ENCODE measurements around the gene KIAA1549. TPM values are rescaled to one million over a fixed set of nuclear protein-coding genes. Genes with fewer than 3 reads are reported as not detected.
"Not testable (repeated sequence)": the region's sequence is repeated elsewhere in the genome, so short reads cannot be mapped to it uniquely, and the experiment has no call there.

The KIAA1549 gene
- total and polyA plus RNA-seq, 7 experiments from 2014 or later: 0.16 to 0.56 (median 0.25) TPM; not detected in 3

DNA sequence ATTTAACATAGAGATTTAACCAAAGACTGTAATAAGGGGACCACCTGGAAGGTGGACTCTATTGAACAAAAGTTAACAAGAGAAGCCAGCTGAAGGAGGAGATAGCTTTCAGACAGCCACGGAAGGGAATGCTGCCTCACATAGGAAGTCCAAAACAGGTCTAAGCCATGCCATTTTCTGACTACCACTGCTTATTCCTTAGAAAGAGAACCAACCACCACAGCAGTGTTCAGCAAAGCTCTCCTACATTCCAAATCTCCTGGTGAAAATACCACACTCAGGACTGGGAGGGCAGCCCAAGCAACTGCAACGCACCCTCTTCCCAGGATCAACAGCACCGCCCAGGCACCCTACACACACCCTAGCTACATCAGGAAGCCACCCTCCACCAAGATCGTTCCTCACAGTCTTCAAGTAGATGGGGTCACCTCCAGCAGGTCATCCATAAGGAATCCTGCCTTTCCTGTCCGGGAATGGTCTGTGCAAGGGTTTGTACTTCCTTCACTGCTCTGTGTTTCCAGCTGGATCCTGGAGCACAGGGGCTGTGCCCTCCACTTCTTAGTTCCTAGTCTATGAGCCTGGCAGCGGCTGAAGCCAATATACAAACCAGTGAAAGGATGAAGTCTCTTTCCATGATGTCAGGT lies 2.5 kb downstream of the KIAA1549 start:
- no peak overlapping the region for H3K4me3 Mint-ChIP-seq
- DNase-seq: no peak
- H3K4me3 ChIP-seq (ENCODE audit: low read length): no peak overlapping the region
- peaks cover 10 to 18% (median 13%) of the 10 kb centered on the region in 7 donors for H3K4me1 Mint-ChIP-seq
- intact Hi-C loops (cut with micrococcal nuclease): no loop called here
- peaks cover 5 to 6% of the 10 kb centered on the region in 2 donors for H3K4me1 ChIP-seq (ENCODE audit: control insufficient read depth in 2 of 2, insufficient read depth in 2 of 2, low read length in 2 of 2)
- ChIA-PET POLR2A (interaction anchor here (0.8 kb wide), 1 partner anchor 92 kb away, joined by 3 read pairs; no protein-coding TSS in a partner anchor), CTCF (no interaction called here)
- H3K27me3 ChIP-seq (ENCODE audit: control insufficient read depth in 2 of 2, insufficient read depth in 2 of 2, low read length in 2 of 2): peaks cover 10 to 13% of the 10 kb centered on the region in 2 donors
- no peak overlapping the region for H3K27ac ChIP-seq (ENCODE audit: low read depth, low read length)
- no peaks in the 10 kb centered on the region for H3K9me3 Mint-ChIP-seq
- peaks cover 25 to 48% (median 35%) of the 10 kb centered on the region in 5 donors for H3K27me3 Mint-ChIP-seq
- no peaks in the 10 kb centered on the region for H3K9me3 ChIP-seq (ENCODE audit: control insufficient read depth in 2 of 3, low read length in 3 of 3)
- no peak overlapping the region for H3K27ac Mint-ChIP-seq
- H3K36me3 Mint-ChIP-seq: no peaks in the 10 kb centered on the region
- H3K36me3 ChIP-seq (ENCODE audit: control insufficient read depth in 2 of 3, insufficient read depth in 3 of 3, low read length in 3 of 3): no peaks in the 10 kb centered on the region
- no peak for ATAC-seq

DNA sequence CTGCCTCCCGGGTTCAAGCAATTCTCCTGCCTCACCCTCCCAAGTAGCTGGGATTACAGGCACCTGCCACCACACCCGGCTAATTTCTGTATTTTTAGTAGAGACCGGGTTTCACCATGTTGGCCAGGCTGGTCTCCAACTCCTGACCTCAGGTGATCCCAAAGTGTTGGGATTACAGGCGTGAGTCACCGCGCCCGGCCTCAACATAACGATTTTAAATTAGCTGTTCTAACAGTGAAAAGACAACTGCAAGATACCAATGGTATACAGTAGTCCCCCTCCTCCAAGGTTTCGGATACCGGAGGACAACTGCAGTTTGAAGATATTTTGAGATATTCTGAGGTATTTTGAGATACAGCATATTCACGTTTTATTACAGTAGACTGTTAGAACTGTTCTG lies 5.0 kb downstream of the KIAA1549 start:
- CTCF ChIA-PET: interaction anchor here (0.9 kb wide), 1 partner anchor 89 kb away, joined by 3 read pairs; no protein-coding TSS in a partner anchor
- H3K4me1 Mint-ChIP-seq: peaks cover 9 to 12% (median 10%) of the 10 kb centered on the region in 7 donors
- H3K27ac ChIP-seq (ENCODE audit: low read depth, low read length); DNase-seq; H3K36me3 ChIP-seq (ENCODE audit: control insufficient read depth in 2 of 3, insufficient read depth in 3 of 3, low read length in 3 of 3); H3K36me3 Mint-ChIP-seq; H3K4me3 ChIP-seq (ENCODE audit: low read length); H3K4me3 Mint-ChIP-seq; ATAC-seq; H3K27ac Mint-ChIP-seq; H3K9me3 Mint-ChIP-seq; intact Hi-C loops (cut with micrococcal nuclease); H3K9me3 ChIP-seq (ENCODE audit: control insufficient read depth in 2 of 3, low read length in 3 of 3); H3K4me1 ChIP-seq (ENCODE audit: control insufficient read depth in 2 of 2, insufficient read depth in 2 of 2, low read length in 2 of 2): not testable (repeated sequence)
- peaks cover 25 to 58% (median 32%) of the 10 kb centered on the region in 5 donors for H3K27me3 Mint-ChIP-seq
- H3K27me3 ChIP-seq (ENCODE audit: control insufficient read depth in 2 of 2, insufficient read depth in 2 of 2, low read length in 2 of 2): peaks cover 10 to 13% of the 10 kb centered on the region in 2 donors
- POLR2A ChIA-PET: interaction anchor here (0.6 to 1.1 kb wide), 2 partner anchors 8 to 10 kb away, joined by 3 read pairs; no protein-coding TSS in a partner anchor

DNA sequence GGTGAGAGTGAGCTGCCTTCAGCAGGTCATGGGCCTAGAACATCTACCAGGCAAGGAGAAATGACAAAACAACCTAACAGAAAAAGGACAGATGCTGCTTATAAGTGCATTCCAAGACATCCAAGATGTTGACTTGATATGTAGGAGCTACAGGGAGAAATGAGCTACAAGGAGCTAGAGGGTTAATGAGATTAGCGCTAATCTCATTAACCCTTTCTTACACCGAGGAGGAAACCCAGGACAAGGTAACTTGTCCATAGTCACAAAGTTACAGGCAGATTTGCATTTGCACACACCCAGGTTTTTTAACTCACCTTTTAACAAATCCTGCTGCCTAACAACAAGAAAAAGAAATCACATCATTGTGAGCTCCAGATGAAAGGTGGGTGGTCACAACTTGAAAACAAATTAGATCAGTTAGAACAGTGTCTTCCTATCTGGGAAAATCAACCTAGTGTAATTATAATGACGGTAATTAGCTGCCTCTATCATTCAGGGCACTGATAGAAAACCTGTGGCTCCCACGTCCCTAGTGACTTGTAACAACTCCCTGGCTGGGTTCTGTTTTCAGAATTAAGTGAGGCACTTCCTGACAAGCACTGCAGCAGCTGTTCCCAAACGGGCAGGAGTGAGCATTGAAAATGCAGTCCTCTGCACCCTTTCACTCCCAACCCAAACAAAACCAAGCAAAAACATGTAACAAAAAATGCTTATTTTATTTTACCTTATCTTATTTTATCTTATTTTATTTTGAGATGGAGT lies 5.7 kb downstream of the KIAA1549 start:
- peaks cover 22 to 57% (median 30%) of the 10 kb centered on the region in 5 donors for H3K27me3 Mint-ChIP-seq
- intact Hi-C loops (cut with micrococcal nuclease): no loop called here

DNA sequence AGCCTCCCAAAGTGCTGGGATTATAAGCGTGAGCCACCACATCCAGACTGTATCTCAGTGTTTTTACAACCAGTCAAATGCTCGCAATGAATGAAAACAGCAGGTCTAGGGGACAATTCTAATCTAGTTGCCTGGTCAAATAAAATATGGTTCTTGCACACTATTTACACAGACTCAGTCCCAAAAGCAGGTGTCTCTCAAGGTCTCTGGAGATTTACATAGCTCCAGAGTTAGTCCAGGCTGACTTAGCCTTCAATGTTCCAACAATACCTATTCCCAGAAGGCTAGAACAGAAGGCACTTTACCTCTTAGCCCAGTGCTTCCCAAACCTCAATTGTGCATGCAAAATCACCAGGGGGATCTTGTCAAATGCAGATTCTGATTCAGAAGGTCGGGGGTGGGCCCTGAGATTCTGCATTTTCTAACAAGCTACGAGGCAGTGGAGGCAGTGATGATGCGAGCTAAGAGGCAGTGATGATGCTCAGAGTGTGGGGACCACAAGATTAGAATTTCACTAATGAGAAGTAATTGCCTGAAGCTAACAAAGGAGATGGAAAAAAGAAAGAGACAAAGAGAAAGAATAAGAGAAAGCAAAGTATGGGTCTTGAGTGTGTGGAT lies 6.4 kb downstream of the KIAA1549 start:
- Histone ChIP-seq H3K27me3 (ENCODE audit: control insufficient read depth in 2 of 2, insufficient read depth in 2 of 2, low read length in 2 of 2) (peaks cover 8 to 13% of the 10 kb centered on the region in 2 donors), H3K27ac (ENCODE audit: low read depth, low read length) (no peak overlapping the region), H3K9me3 (ENCODE audit: control insufficient read depth in 2 of 3, low read length in 3 of 3) (no peaks in the 10 kb centered on the region), H3K4me3 (ENCODE audit: low read length) (no peak overlapping the region), H3K4me1 (ENCODE audit: control insufficient read depth in 2 of 2, insufficient read depth in 2 of 2, low read length in 2 of 2) (no peaks in the 10 kb centered on the region), H3K36me3 (ENCODE audit: control insufficient read depth in 2 of 3, insufficient read depth in 3 of 3, low read length in 3 of 3) (no peaks in the 10 kb centered on the region)
- CTCF ChIA-PET: interaction anchor here (0.7 kb wide), 1 partner anchor 1517 kb away, joined by 3 read pairs; no protein-coding TSS in a partner anchor
- Mint-ChIP-seq H3K27me3 (peaks cover 15 to 49% (median 22%) of the 10 kb centered on the region in 5 donors), H3K4me1 (peaks cover 0 to 6% (median 0%) of the 10 kb centered on the region in 7 donors), H3K27ac (no peak overlapping the region), H3K9me3 (no peaks in the 10 kb centered on the region), H3K36me3 (no peaks in the 10 kb centered on the region), H3K4me3 (no peak overlapping the region)
- intact Hi-C loops (cut with micrococcal nuclease): no loop called here
- DNase-seq (no peak), ATAC-seq (no peak)
- POLR2A ChIA-PET: no interaction called here

More for the DNA sequence above, 5.7 kb downstream of the KIAA1549 start:
- H3K4me3 Mint-ChIP-seq: no peak overlapping the region
- no peak overlapping the region for H3K4me3 ChIP-seq (ENCODE audit: low read length)
- H3K27ac ChIP-seq (ENCODE audit: low read depth, low read length): no peak overlapping the region
- ChIA-PET CTCF (interaction anchor here (0.7 to 0.9 kb wide), 2 partner anchors 89 to 1517 kb away, joined by 3 read pairs; no protein-coding TSS in a partner anchor), POLR2A (interaction anchor here (1.1 kb wide), 1 partner anchor 10 kb away, joined by 3 read pairs; no protein-coding TSS in a partner anchor)
- H3K27ac Mint-ChIP-seq: no peak overlapping the region
- H3K9me3 ChIP-seq (ENCODE audit: control insufficient read depth in 2 of 3, low read length in 3 of 3): no peaks in the 10 kb centered on the region
- no peaks in the 10 kb centered on the region for H3K36me3 Mint-ChIP-seq
- H3K9me3 Mint-ChIP-seq: no peaks in the 10 kb centered on the region
- H3K36me3 ChIP-seq (ENCODE audit: control insufficient read depth in 2 of 3, insufficient read depth in 3 of 3, low read length in 3 of 3): no peaks in the 10 kb centered on the region
- DNase-seq (no peak), ATAC-seq (no peak)
- peaks cover 3% of the 10 kb centered on the region in 2 donors for H3K4me1 ChIP-seq (ENCODE audit: control insufficient read depth in 2 of 2, insufficient read depth in 2 of 2, low read length in 2 of 2)
- H3K4me1 Mint-ChIP-seq: peaks cover 5 to 9% (median 6%) of the 10 kb centered on the region in 7 donors
- peaks cover 10 to 13% of the 10 kb centered on the region in 2 donors for H3K27me3 ChIP-seq (ENCODE audit: control insufficient read depth in 2 of 2, insufficient read depth in 2 of 2, low read length in 2 of 2)

DNA sequence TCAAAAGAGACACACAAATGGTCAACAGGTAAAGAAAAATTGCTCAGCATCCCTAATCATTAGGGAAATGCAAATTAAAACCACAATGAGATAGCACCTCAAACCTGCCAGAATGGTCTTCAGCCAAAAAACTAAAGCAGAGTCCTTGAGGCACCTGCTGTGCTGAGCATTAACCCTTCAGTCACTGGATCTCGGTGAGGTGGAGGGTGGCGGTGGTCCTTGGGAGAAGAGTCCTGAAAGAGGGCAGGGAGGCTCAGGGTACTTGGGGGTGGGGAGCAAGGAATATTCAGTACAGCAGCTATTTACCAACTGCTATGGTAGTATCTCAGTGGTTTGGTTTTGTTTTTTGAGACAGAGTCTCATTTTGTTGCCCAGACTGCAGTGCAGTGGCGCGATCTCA lies 7.1 kb downstream of the KIAA1549 start:
- CTCF ChIA-PET: interaction anchor here (1.0 kb wide), 1 partner anchor 83 kb away, joined by 4 read pairs; no protein-coding TSS in a partner anchor

DNA sequence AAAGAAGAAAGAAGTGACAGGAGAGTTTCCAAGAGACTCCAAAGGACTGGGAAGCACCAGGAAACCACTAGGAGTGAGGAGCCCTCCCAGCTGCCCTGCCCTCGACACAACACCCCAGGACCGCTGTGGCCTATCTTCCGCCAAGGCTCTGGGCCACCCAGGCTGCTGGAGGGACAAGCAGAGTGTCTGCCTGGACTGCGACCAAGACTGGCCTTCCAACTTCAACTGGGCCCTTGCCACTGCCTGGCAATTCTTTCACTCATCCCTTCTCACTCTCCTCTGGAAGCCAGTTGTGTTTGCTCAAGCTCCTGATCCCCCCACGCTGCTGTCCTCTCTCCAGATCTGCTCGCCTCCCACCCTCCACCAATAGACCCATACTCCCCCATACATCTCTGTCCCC lies 10.2 kb downstream of the KIAA1549 start:
- Histone ChIP-seq H3K27me3 (ENCODE audit: control insufficient read depth in 2 of 2, insufficient read depth in 2 of 2, low read length in 2 of 2) (no peaks in the 10 kb centered on the region), H3K27ac (ENCODE audit: low read depth, low read length) (no peak overlapping the region), H3K4me3 (ENCODE audit: low read length) (no peak overlapping the region), H3K9me3 (ENCODE audit: control insufficient read depth in 2 of 3, low read length in 3 of 3) (no peaks in the 10 kb centered on the region), H3K36me3 (ENCODE audit: control insufficient read depth in 2 of 3, insufficient read depth in 3 of 3, low read length in 3 of 3) (no peaks in the 10 kb centered on the region), H3K4me1 (ENCODE audit: control insufficient read depth in 2 of 2, insufficient read depth in 2 of 2, low read length in 2 of 2) (no peaks in the 10 kb centered on the region)
- no peaks in the 10 kb centered on the region for H3K36me3 Mint-ChIP-seq
- no peak for DNase-seq
- CTCF ChIA-PET: interaction anchor here (0.8 kb wide), 1 partner anchor 44 kb away, joined by 3 read pairs; no protein-coding TSS in a partner anchor
- POLR2A ChIA-PET: no interaction called here
- no peak overlapping the region for H3K4me3 Mint-ChIP-seq
- H3K27me3 Mint-ChIP-seq: peaks cover 0 to 28% (median 6%) of the 10 kb centered on the region in 5 donors
- no peak for ATAC-seq
- no peak overlapping the region for H3K27ac Mint-ChIP-seq
- no peaks in the 10 kb centered on the region for H3K9me3 Mint-ChIP-seq
- intact Hi-C loops (cut with micrococcal nuclease): no loop called here
- no peaks in the 10 kb centered on the region for H3K4me1 Mint-ChIP-seq

More for the DNA sequence above, 7.1 kb downstream of the KIAA1549 start:
- Mint-ChIP-seq H3K4me3 (no peak overlapping the region), H3K4me1 (peaks cover 0 to 2% (median 0%) of the 10 kb centered on the region in 7 donors), H3K36me3 (no peaks in the 10 kb centered on the region), H3K9me3 (no peaks in the 10 kb centered on the region), H3K27me3 (peaks cover 10 to 43% (median 15%) of the 10 kb centered on the region in 5 donors), H3K27ac (no peak overlapping the region)
- POLR2A ChIA-PET: interaction anchor here (0.6 kb wide), 1 partner anchor 1129 kb away, joined by 4 read pairs; no protein-coding TSS in a partner anchor
- no peak for ATAC-seq
- intact Hi-C loops (cut with micrococcal nuclease): no loop called here
- Histone ChIP-seq H3K27ac (ENCODE audit: low read depth, low read length) (no peak overlapping the region), H3K4me3 (ENCODE audit: low read length) (no peak overlapping the region), H3K4me1 (ENCODE audit: control insufficient read depth in 2 of 2, insufficient read depth in 2 of 2, low read length in 2 of 2) (no peaks in the 10 kb centered on the region), H3K9me3 (ENCODE audit: control insufficient read depth in 2 of 3, low read length in 3 of 3) (no peaks in the 10 kb centered on the region), H3K36me3 (ENCODE audit: control insufficient read depth in 2 of 3, insufficient read depth in 3 of 3, low read length in 3 of 3) (no peaks in the 10 kb centered on the region), H3K27me3 (ENCODE audit: control insufficient read depth in 2 of 2, insufficient read depth in 2 of 2, low read length in 2 of 2) (peaks cover 3 to 12% of the 10 kb centered on the region in 2 donors)
- no peak for DNase-seq

Data from naive thymus-derived CD4-positive, alpha-beta T cell (primary cell).